ENCODE results near the gene GPR152.

DNA sequence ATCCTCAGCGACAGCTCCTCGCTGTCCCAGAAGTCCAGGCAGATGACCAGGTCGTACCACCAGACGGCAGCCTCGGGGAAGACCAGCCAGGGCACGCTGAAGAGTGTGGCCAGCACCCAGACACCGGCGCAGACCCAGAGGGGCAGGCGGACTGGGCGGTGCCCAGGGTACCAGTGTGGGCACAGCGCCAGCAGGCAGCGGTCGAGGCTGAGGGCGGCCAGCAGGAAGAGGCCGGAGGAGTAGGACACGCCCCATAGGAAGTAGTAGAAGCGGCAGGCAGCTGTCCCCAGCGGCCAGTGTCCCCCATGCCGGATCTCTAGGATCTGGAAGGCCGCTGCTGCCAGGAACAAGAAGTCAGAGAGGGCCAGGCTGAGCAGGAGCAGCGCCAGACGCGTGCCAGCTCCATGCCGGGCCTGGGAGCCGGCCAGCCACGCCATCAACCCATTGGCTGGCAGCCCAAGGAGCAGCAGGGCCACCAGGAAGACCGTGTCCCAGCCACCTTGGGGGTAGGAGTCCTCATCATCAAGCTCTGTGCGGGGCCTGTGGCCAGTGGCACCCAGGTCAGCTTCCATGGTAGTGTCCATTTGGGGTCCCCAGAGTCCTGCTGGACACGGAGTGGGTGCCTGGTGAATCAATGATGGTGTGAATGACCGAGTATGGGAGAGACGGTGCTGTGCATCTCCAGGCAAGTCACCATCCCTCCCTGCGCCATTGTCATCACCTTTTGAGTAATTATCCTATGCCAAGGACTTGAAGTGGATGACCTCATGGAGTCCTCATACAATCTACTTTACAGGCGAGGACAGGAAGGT, at the start of gene GPR152:
- TF ChIP-seq, protein P1, sequence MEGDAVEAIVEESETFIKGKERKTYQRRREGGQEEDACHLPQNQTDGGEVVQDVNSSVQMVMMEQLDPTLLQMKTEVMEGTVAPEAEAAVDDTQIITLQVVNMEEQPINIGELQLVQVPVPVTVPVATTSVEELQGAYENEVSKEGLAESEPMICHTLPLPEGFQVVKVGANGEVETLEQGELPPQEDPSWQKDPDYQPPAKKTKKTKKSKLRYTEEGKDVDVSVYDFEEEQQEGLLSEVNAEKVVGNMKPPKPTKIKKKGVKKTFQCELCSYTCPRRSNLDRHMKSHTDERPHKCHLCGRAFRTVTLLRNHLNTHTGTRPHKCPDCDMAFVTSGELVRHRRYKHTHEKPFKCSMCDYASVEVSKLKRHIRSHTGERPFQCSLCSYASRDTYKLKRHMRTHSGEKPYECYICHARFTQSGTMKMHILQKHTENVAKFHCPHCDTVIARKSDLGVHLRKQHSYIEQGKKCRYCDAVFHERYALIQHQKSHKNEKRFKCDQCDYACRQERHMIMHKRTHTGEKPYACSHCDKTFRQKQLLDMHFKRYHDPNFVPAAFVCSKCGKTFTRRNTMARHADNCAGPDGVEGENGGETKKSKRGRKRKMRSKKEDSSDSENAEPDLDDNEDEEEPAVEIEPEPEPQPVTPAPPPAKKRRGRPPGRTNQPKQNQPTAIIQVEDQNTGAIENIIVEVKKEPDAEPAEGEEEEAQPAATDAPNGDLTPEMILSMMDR (IDR thresholded peaks at IDR 0.05; ENCODE audit: low read depth, low read length): no peak
- TF ChIP-seq EZH2phosphoT487 (IDR thresholded peaks at IDR 0.05; ENCODE audit: low read depth): no peak

Measured in OCI-LY3 (cell line).